ENCODE measurements around the gene ABHD12B. TPM values are rescaled to one million over a fixed set of nuclear protein-coding genes. Genes with fewer than 3 reads are reported as not detected.

Gene ABHD12B
- total and polyA plus RNA-seq, 9 of the 15 experiments (the other 6 are each of a cell fraction or from before 2014, with no cell fraction given): not detected

- ChIA-PET POLR2A (interaction anchor here (0.8 kb wide), 1 partner anchor 11 kb away, joined by 4 read pairs; no protein-coding TSS in a partner anchor), CTCF (ENCODE audit: low intra/inter-chr PET ratio) (no interaction called here)
- Histone ChIP-seq H2AFZ (ENCODE audit: low read depth, low read length) (peak overlapping the region; percentile 52; the same call in 1 of the 2 replicates), H4K20me1 (replicated peaks; ENCODE audit: control insufficient read depth, insufficient read depth, low read length) (no peaks in the 10 kb centered on the region), H3K27me3 (ENCODE audit: control insufficient read depth in 2 of 2, insufficient read depth in 2 of 2, low read length in 2 of 2) (no peaks in the 10 kb centered on the region), H3K79me2 (ENCODE audit: control insufficient read depth, insufficient read depth, low read length) (peaks cover 14% of the 10 kb centered on the region; the same call in 2 of the 3 replicates), H3K4me2 (ENCODE audit: insufficient read depth, low read length) (no peak overlapping the region), H3K9me3 (replicated peaks; ENCODE audit: control insufficient read depth, insufficient read depth, low read depth, low read length) (no peaks in the 10 kb centered on the region), H3K4me3 (no peak overlapping the region), H3K9ac (ENCODE audit: insufficient read depth in 1 of 2, low read depth in 2 of 2, low read length in 2 of 2) (no peak overlapping the region), H3K9me1 (ENCODE audit: control insufficient read depth, insufficient read depth, low read length) (no peaks in the 10 kb centered on the region), H3K27ac (ENCODE audit: extremely low read depth, low read depth, low read length) (no peak overlapping the region), H3K36me3 (ENCODE audit: control insufficient read depth, insufficient read depth, low read length) (no peaks in the 10 kb centered on the region; the same call in 2 of the 3 replicates), H3K4me1 (replicated peaks in 1 of 2; ENCODE audit: control insufficient read depth in 2 of 2, insufficient read depth in 2 of 2, low read length in 2 of 2) (peaks cover 0 to 18% of the 10 kb centered on the region in 2 experiments; a peak in 3 of 5 replicates)
- ATAC-seq: no peak
- no TSS peak for BruUV-seq (replicated peaks)
- DNase-seq (ENCODE audit: extremely low read depth in 1 of 4, low spot score in 3 of 4): no peak
- 40% methylated on average over 4 of the region's 4 CpGs for WGBS (ENCODE audit: insufficient coverage, low coverage, missing lambda C conversion rate)
- TF ChIP-seq ZFP30 (CRISPR knock-in tag; IDR thresholded peaks at IDR 0.05; ENCODE audit: borderline replicate concordance) (no peak), PTRF (tag; IDR thresholded peaks at IDR 0.05) (no peak), NR2F6 (CRISPR knock-in tag; IDR thresholded peaks at IDR 0.05) (no peak), BDP1 (IDR thresholded peaks at IDR 0.05; ENCODE audit: insufficient read depth, insufficient read length) (no peak), ILK (tag; IDR thresholded peaks at IDR 0.05; ENCODE audit: borderline replicate concordance, low read depth) (no peak)
- in situ Hi-C loops (cut with MboI) (no loop called here), intact Hi-C loops (cut with micrococcal nuclease) (no loop called here)
- no peak for FAIRE-seq
These were observed 75.6 kb downstream of the ABHD12B start for GRCh38 chr14:50947446-50947845.

- no peak for DNase-seq (ENCODE audit: extremely low read depth in 1 of 4, low spot score in 3 of 4)
- 39% methylated on average over 2 of the region's 2 CpGs for WGBS (ENCODE audit: insufficient coverage, low coverage, missing lambda C conversion rate)
- Histone ChIP-seq H3K4me1 (replicated peaks in 1 of 2; ENCODE audit: control insufficient read depth in 2 of 2, insufficient read depth in 2 of 2, low read length in 2 of 2) (peaks cover 0 to 16% of the 10 kb centered on the region in 2 experiments; a peak in 3 of 5 replicates), H3K9me3 (replicated peaks; ENCODE audit: control insufficient read depth, insufficient read depth, low read depth, low read length) (no peaks in the 10 kb centered on the region), H3K4me2 (ENCODE audit: insufficient read depth, low read length) (no peak overlapping the region), H3K27me3 (ENCODE audit: control insufficient read depth in 2 of 2, insufficient read depth in 2 of 2, low read length in 2 of 2) (no peaks in the 10 kb centered on the region), H3K79me2 (ENCODE audit: control insufficient read depth, insufficient read depth, low read length) (peaks cover 8% of the 10 kb centered on the region; the same call in 2 of the 3 replicates), H3K9me1 (ENCODE audit: control insufficient read depth, insufficient read depth, low read length) (no peaks in the 10 kb centered on the region), H3K4me3 (no peak overlapping the region), H4K20me1 (replicated peaks; ENCODE audit: control insufficient read depth, insufficient read depth, low read length) (no peaks in the 10 kb centered on the region), H2AFZ (ENCODE audit: low read depth, low read length) (no peak overlapping the region), H3K36me3 (ENCODE audit: control insufficient read depth, insufficient read depth, low read length) (no peaks in the 10 kb centered on the region; the same call in 2 of the 3 replicates), H3K9ac (ENCODE audit: insufficient read depth in 1 of 2, low read depth in 2 of 2, low read length in 2 of 2) (no peak overlapping the region), H3K27ac (ENCODE audit: extremely low read depth, low read depth, low read length) (no peak overlapping the region)
- intact Hi-C loops (cut with micrococcal nuclease): no loop called here
- in situ Hi-C loops (cut with MboI): no loop called here
- no peak for FAIRE-seq
- BruUV-seq (replicated peaks): no TSS peak
- TF ChIP-seq RBM25 (IDR thresholded peaks at IDR 0.05; ENCODE audit: low read depth, low read length, severe bottlenecking) (peak; percentile 73), SRSF1 (IDR thresholded peaks at IDR 0.05; ENCODE audit: low read depth, low read length) (no peak), BCOR (IDR thresholded peaks at IDR 0.05) (peak; percentile 36; the same call in 1 of the 2 replicates), RCOR1 (IDR thresholded peaks at IDR 0.05; ENCODE audit: borderline replicate concordance in 1 of 2, low read depth in 2 of 2, low read length in 2 of 2) (no peak)
- ATAC-seq: no peak
- ChIA-PET CTCF (ENCODE audit: low intra/inter-chr PET ratio) (no interaction called here), POLR2A (interaction anchor here (0.8 kb wide), 1 partner anchor 10 kb away, joined by 4 read pairs; no protein-coding TSS in a partner anchor)
These were observed 76.4 kb downstream of the ABHD12B start for GRCh38 chr14:50948205-50948604.
